ENCODE measurements around the gene CDPF1.
A peak's percentile ranks its signal among the peaks of the same experiment; 100 is the strongest.

DNA sequence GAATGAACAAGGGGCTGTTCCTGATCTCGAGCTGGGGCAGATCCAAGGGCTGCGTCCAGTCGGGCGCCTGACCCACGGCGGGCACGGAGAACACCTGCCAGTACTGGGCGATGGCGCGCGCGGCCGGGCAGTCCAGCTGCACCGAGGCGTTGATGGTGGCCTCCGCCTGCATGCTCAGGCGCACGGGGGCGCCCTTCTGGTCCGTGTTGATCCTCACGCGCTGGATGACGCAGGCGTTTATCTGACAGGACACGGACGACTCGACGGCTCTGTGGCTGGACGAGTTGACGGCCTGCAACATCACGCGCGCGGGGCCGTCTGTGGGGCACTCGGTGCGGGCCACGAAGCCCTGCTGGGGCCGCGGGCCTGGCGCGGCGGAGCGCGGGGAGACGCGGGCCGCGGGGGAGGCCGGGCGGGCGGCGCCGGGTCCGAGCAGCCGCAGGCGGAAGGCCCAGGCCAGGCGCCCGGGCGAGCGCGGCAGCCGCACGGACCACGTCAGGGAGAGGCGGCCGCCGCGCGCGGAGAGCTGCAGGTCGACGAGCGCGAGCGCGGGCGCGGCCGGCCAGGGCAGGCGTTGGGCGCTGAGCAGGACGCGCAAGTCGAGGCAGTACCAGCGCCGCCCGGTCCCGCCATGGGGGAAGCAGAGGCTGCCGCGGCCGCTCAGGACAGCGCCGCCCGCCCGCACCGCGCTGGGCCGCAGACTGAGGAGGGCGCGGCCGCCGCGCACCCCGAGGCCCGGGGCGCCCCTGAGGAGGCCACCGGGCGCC is 12.5 kb upstream of the CDPF1 start:
- peak; percentile 41 for TF ChIP-seq CTCF (IDR thresholded peaks at IDR 0.05)
- no peak for TF ChIP-seq ZFX (IDR thresholded peaks at IDR 0.05; ENCODE audit: borderline replicate concordance)

Data from 22Rv1 (cell line).